ENCODE measurements around the gene ZNF414.

Gene ZNF414

GRCh38 chr19:8487137-8487851 lies 26.7 kb downstream of the ZNF414 start:
- DNase-seq (ENCODE audit: low read depth) = no peak
- no peak for TF ChIP-seq CTCF (conservative IDR thresholded peaks at IDR 0.05; ENCODE audit: control insufficient read depth, insufficient read depth, low read depth, low read length)
- no peak overlapping the region for H3K4me3 ChIP-seq (ENCODE audit: control insufficient read depth, low read depth, low read length)

GRCh38 chr19:8486661-8487136 lies 27.3 kb downstream of the ZNF414 start:
- no peak for TF ChIP-seq CTCF (conservative IDR thresholded peaks at IDR 0.05; ENCODE audit: control insufficient read depth, insufficient read depth, low read depth, low read length)
- no peak overlapping the region for H3K4me3 ChIP-seq (ENCODE audit: control insufficient read depth, low read depth, low read length)
- DNase-seq (ENCODE audit: low read depth) = no peak

GRCh38 chr19:8485561-8486371 lies 28.2 kb downstream of the ZNF414 start:
- no peak for TF ChIP-seq CTCF (conservative IDR thresholded peaks at IDR 0.05; ENCODE audit: control insufficient read depth, insufficient read depth, low read depth, low read length)
- no peak for DNase-seq (ENCODE audit: low read depth)
- no peak overlapping the region for H3K4me3 ChIP-seq (ENCODE audit: control insufficient read depth, low read depth, low read length)

GRCh38 chr19:8484331-8484894 lies 29.6 kb downstream of the ZNF414 start:
- TF ChIP-seq CTCF (conservative IDR thresholded peaks at IDR 0.05; ENCODE audit: control insufficient read depth, insufficient read depth, low read depth, low read length) = no peak
- no peak for DNase-seq (ENCODE audit: low read depth)
- H3K4me3 ChIP-seq (ENCODE audit: control insufficient read depth, low read depth, low read length) = no peak overlapping the region

- no peak for TF ChIP-seq CTCF (conservative IDR thresholded peaks at IDR 0.05; ENCODE audit: control insufficient read depth, insufficient read depth, low read depth, low read length)
- no peak overlapping the region for H3K4me3 ChIP-seq (ENCODE audit: control insufficient read depth, low read depth, low read length)
- DNase-seq (ENCODE audit: low read depth) = no peak
These were observed 30.8 kb downstream of the ZNF414 start for GRCh38 chr19:8483165-8483564.

GRCh38 chr19:8482696-8483095 lies 31.3 kb downstream of the ZNF414 start:
- TF ChIP-seq CTCF (conservative IDR thresholded peaks at IDR 0.05; ENCODE audit: control insufficient read depth, insufficient read depth, low read depth, low read length) = no peak
- no peak overlapping the region for H3K4me3 ChIP-seq (ENCODE audit: control insufficient read depth, low read depth, low read length)
- no peak for DNase-seq (ENCODE audit: low read depth)

All from fibroblast of mammary gland (primary cell).